ENCODE measurements around the gene FERMT1.
"Not testable (repeated sequence)": the region's sequence is repeated elsewhere in the genome, so short reads cannot be mapped to it uniquely, and the experiment has no call there.

Gene FERMT1

GRCh38 chr20:6069669-6070068 is 53.2 kb downstream of the FERMT1 start:
- no peak for DNase-seq (ENCODE audit: low spot score)

- DNase-seq (ENCODE audit: low spot score): no peak
Observed at GRCh38 chr20:6067763-6068318, 55.0 kb downstream of the FERMT1 start.

- no peak for DNase-seq (ENCODE audit: low spot score)
Observed at GRCh38 chr20:6066582-6066981, 56.2 kb downstream of the FERMT1 start.

- no peak for DNase-seq (ENCODE audit: low spot score)
Observed at GRCh38 chr20:6061544-6061943, 61.3 kb downstream of the FERMT1 start.

GRCh38 chr20:6060213-6060612 is 62.6 kb downstream of the FERMT1 start:
- DNase-seq (ENCODE audit: low spot score): no peak

- DNase-seq (ENCODE audit: low spot score): no peak
Observed at GRCh38 chr20:6058684-6059295, 64.0 kb downstream of the FERMT1 start.

- DNase-seq (ENCODE audit: low spot score): no peak
Observed at GRCh38 chr20:6057691-6058090, 65.1 kb downstream of the FERMT1 start.

GRCh38 chr20:6057139-6057538 is 65.7 kb downstream of the FERMT1 start:
- no peak for DNase-seq (ENCODE audit: low spot score)

- DNase-seq (ENCODE audit: low spot score): no peak
Observed at GRCh38 chr20:6055981-6056569, 66.8 kb downstream of the FERMT1 start.

- DNase-seq (ENCODE audit: low spot score): no peak
Observed at GRCh38 chr20:6055161-6055783, 67.6 kb downstream of the FERMT1 start.

- DNase-seq (ENCODE audit: low spot score): not testable (repeated sequence)
Observed at GRCh38 chr20:6054689-6055051, 68.2 kb downstream of the FERMT1 start.

- DNase-seq (ENCODE audit: low spot score): no peak
Observed at GRCh38 chr20:6053776-6054688, 68.8 kb downstream of the FERMT1 start, which contains the start of gene LRRN4. Gene LRRN4 (minus strand): TSS chr20:6054060. CDS start chr20:6052799, 1,261 bp downstream.

- no peak for DNase-seq (ENCODE audit: low spot score)
Observed at GRCh38 chr20:6053064-6053775, 69.6 kb downstream of the FERMT1 start.

- no peak for DNase-seq (ENCODE audit: low spot score)
Observed at GRCh38 chr20:6051505-6051904, 71.3 kb downstream of the FERMT1 start.

GRCh38 chr20:6048391-6048790 is 74.4 kb downstream of the FERMT1 start:
- DNase-seq (ENCODE audit: low spot score): no peak

GRCh38 chr20:6046432-6046831 is 76.4 kb downstream of the FERMT1 start:
- DNase-seq (ENCODE audit: low spot score): no peak

GRCh38 chr20:6045566-6045965 is 77.3 kb downstream of the FERMT1 start:
- DNase-seq (ENCODE audit: low spot score): no peak

- no peak for DNase-seq (ENCODE audit: low spot score)
Observed at GRCh38 chr20:6044115-6044514, 78.7 kb downstream of the FERMT1 start.

- no peak for DNase-seq (ENCODE audit: low spot score)
Observed at GRCh38 chr20:6041808-6042265, 81.0 kb downstream of the FERMT1 start.

GRCh38 chr20:6040958-6041807 is 81.6 kb downstream of the FERMT1 start:
- DNase-seq (ENCODE audit: low spot score): no peak

- no peak for DNase-seq (ENCODE audit: low spot score)
Observed at GRCh38 chr20:6040540-6040939, 82.3 kb downstream of the FERMT1 start.

Measured in hematopoietic multipotent progenitor cell treated with erythropoietin and hydrocortisone succinate and interleukin-3 and kit ligand, for 15 days (in vitro differentiated cells).